GM13976 (cell line): ENCODE results near the gene SLC25A13.

Source experiments
- DNase-seq: peaks from one replicate; pipeline ENCODE4 v3.0.0; 2012; ENCODE audit warnings: low spot score
- in situ Hi-C: fragments of 300-500 bp; cut with MboI; formaldehyde crosslinking; loops from one replicate; pipeline ENCODE4 v1.12.0; 2022; ENCODE audit warnings: low sequenced_read_pairs, mixed read lengths, inconsistent platforms; ENCODE audit not compliant: unreplicated experiment
- TF ChIP-seq, protein P1 (sequence below): IDR thresholded peaks from 2 replicates; pipeline ENCODE4 v1.5.1; 2012; ENCODE audit warnings: borderline replicate concordance, mild to moderate bottlenecking; ENCODE audit not compliant: insufficient read depth; ENCODE audit errors: extremely low read depth, missing control alignments, control extremely low read depth

Gene SLC25A13

DNA sequence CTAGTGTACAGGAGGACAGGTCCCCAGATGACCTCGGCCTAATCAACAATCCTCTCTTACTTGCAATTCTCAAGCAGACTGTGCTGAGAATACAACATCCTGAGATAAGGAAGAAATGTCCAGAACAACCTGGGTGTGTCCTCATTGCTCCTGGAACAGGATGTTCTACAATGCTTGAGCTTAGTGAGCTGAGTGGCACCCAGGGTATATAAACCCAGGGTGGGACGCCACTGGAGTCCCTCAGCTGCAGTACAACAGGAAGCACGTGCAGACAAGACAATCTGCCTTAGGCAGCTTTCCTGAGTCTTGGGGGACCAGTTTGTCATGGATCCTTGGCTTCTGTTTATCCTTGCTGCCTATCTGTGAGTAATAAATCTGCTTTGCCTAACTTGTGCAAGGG lies 27.7 kb upstream of the SLC25A13 start:
- no peak for DNase-seq
- TF ChIP-seq, protein P1, sequence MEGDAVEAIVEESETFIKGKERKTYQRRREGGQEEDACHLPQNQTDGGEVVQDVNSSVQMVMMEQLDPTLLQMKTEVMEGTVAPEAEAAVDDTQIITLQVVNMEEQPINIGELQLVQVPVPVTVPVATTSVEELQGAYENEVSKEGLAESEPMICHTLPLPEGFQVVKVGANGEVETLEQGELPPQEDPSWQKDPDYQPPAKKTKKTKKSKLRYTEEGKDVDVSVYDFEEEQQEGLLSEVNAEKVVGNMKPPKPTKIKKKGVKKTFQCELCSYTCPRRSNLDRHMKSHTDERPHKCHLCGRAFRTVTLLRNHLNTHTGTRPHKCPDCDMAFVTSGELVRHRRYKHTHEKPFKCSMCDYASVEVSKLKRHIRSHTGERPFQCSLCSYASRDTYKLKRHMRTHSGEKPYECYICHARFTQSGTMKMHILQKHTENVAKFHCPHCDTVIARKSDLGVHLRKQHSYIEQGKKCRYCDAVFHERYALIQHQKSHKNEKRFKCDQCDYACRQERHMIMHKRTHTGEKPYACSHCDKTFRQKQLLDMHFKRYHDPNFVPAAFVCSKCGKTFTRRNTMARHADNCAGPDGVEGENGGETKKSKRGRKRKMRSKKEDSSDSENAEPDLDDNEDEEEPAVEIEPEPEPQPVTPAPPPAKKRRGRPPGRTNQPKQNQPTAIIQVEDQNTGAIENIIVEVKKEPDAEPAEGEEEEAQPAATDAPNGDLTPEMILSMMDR = no peak
- in situ Hi-C loops = no loop called here

GRCh38 chr7:96347471-96347870 lies 25.6 kb upstream of the SLC25A13 start:
- in situ Hi-C loops = no loop called here
- TF ChIP-seq, protein P1 = no peak
- no peak for DNase-seq

DNA sequence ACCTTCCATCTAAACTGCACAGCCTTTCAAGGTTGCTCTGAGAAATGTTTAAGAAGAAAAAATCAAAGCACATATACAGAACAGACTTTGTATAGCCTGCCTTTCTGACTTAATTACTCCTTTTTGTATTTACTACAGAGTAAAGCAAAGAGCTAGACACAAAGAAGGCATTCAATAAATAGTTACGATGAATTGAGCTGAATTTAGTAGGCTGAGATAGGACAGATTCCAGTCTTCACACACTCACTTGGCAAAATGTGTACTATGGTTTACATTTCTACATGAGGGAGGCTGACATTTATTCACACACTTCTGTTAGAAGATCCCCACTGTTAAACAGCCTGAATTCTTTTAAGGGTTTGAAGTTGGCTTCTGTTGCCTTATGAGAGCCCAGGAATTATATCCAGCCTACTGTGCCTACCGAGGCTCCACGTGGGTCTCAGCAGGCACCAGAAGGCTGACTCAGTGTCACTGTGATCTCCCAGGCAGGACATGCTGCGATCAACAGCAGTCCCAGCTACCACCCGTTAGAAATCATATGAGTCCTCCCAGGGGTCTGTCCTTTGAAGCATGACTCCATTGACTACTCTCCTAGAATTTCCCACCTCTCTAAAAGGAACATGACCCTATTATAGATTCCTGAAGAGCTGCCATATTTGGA lies 24.5 kb upstream of the SLC25A13 start:
- in situ Hi-C loops = no loop called here
- no peak for DNase-seq
- TF ChIP-seq, protein P1 = no peak

DNA sequence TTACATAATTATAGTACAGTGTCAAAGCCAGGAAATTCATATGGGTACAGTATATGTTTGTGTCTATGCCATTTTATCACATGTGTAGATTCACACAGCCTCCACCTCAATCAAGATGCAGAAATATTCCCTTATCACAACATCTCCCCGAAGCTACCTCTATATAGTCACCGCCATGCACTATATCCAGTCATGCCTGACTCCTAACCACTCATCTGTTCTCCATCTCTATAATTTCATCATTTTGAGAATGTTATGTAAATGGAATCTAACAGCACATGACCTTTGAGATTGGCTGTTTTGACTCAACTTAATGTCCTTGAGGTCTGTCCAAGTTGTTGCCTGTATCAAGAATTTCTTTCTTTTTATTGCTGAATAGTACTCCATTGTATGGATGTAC lies 22.3 kb upstream of the SLC25A13 start:
- TF ChIP-seq, protein P1 = no peak
- DNase-seq = no peak

DNA sequence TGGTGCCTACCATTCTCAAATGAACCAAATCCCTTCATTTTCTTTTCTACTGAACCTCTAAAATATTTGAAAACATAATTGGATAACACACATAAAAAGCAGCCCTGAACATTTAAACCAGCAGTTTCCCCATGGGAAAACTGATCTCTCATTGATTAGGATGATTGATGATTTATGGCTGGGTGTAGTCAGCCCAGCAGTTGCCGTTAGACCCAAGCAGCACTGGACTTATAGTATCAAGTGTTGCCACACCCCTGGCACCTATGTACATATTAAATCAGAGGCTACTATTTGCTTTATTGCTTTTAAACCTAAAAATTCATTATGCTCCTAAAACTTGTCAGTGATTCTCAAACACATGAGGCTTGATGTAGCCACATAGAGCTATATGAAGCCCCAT lies 20.2 kb upstream of the SLC25A13 start:
- in situ Hi-C loops = no loop called here
- TF ChIP-seq, protein P1 = no peak
- no peak for DNase-seq

More for the DNA sequence above, 22.3 kb upstream of the SLC25A13 start:
- in situ Hi-C loops = no loop called here

GRCh38 chr7:96337519-96337918 lies 15.6 kb upstream of the SLC25A13 start:
- in situ Hi-C loops = no loop called here
- no peak for DNase-seq
- TF ChIP-seq, protein P1 = no peak
